Immature natural killer cell (primary cell): ENCODE data around the gene BRDT. TPM values are rescaled to one million over a fixed set of nuclear protein-coding genes. Genes with fewer than 3 reads are reported as not detected.
A peak's percentile ranks its signal among the peaks of the same experiment; 100 is the strongest.

Experiments used
- DNase-seq, 3 donors: peaks; one replicate each; pipeline ENCODE4 v3.0.0; 2022; ENCODE audit warnings: mixed read lengths in 1 of 3
- H3K27ac Mint-ChIP-seq, 6 donors: one replicate each; pipeline ENCODE4 v1.8.0; 2020; ENCODE audit warnings: mixed read lengths in 6 of 6, mild to moderate bottlenecking in 5 of 6, inconsistent platforms in 4 of 6, moderate library complexity in 3 of 6
- H3K27me3 Mint-ChIP-seq, 3 donors: one replicate each; pipeline ENCODE4 v1.8.0; 2020 to 2021; ENCODE audit warnings: low read depth in 3 of 3, mild to moderate bottlenecking in 3 of 3, mixed read lengths in 3 of 3, moderate library complexity in 3 of 3, inconsistent platforms in 1 of 3
- H3K36me3 Mint-ChIP-seq, 3 donors: one replicate each; pipeline ENCODE4 v1.8.0; 2020; ENCODE audit warnings: mixed read lengths in 3 of 3, inconsistent platforms in 2 of 3, mild to moderate bottlenecking in 2 of 3
- H3K4me1 Mint-ChIP-seq, 2 donors: one replicate each; pipeline ENCODE4 v1.8.0; 2020; ENCODE audit warnings: inconsistent platforms in 2 of 2, mild to moderate bottlenecking in 2 of 2, mixed read lengths in 2 of 2, moderate library complexity in 1 of 2
- H3K4me3 Mint-ChIP-seq, 5 donors: one replicate each; pipeline ENCODE4 v1.8.0; 2020; ENCODE audit warnings: mild to moderate bottlenecking in 5 of 5, mixed read lengths in 5 of 5, inconsistent platforms in 3 of 5, moderate library complexity in 3 of 5
- H3K9me3 Mint-ChIP-seq, 6 donors: one replicate each; pipeline ENCODE4 v1.8.0; 2020; ENCODE audit warnings: mild to moderate bottlenecking in 6 of 6, mixed read lengths in 6 of 6, inconsistent platforms in 4 of 6, moderate library complexity in 3 of 6
- polyA plus RNA-seq, 3 donors: library from polyadenylated mRNA; unstranded; fragments of 300-500 nt; fragmentation: Illumina TruSeq; gene quantifications; one replicate each; pipeline ENCODE4 v1.2.3, GENCODE V29; 2021

The BRDT gene
- not detected for polyA plus RNA-seq

GRCh38 chr1:91949356-91949699 is at the start of gene BRDT:
Gene BRDT (plus strand): TSS chr1:91949401. CDS start chr1:91962755, 13,354 bp downstream.
- Mint-ChIP-seq H3K27ac (peak within 1 kb of the TSS; percentile 83 to 94 (median 88)), H3K9me3 (no peaks in the 10 kb centered on the region), H3K36me3 (peaks cover 0 to 4% (median 0%) of the 10 kb centered on the region in 3 donors), H3K4me1 (peaks cover 22 to 29% of the 10 kb centered on the region in 2 donors), H3K27me3 (peaks cover 7 to 8% (median 8%) of the 10 kb centered on the region in 3 donors), H3K4me3 (peak within 1 kb of the TSS; percentile 70 to 80 (median 77))
- DNase-seq, result no peak

- Mint-ChIP-seq H3K4me1 (peaks cover 9% of the 10 kb centered on the region in 2 donors), H3K36me3 (peaks cover 0 to 12% (median 0%) of the 10 kb centered on the region in 3 donors), H3K27me3 (peaks cover 0 to 3% (median 0%) of the 10 kb centered on the region in 3 donors), H3K27ac (no peak overlapping the region), H3K4me3 (no peak overlapping the region), H3K9me3 (no peaks in the 10 kb centered on the region)
- no peak for DNase-seq
These were observed 48.6 kb upstream of the BRDT start for GRCh38 chr1:91900562-91900961.

DNA sequence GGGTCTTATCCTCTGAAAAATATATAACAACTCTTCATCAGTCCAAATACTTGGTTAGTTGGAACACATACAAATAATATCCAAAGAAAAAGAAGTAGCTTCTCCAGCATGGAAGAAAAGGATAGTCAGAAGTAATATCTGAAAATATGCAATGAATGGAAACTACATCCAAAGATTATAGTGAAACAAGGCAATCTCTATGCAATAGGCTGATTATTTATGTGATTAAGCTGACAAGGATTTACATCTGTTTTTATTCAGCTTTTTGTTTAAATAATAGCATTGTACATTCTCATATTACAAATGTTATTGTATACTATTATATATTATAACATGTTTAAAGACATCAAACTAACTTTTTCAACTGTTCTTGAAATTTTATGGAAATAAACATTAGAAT is 48.0 kb upstream of the BRDT start:
- H3K36me3 Mint-ChIP-seq, result peaks cover 0 to 7% (median 0%) of the 10 kb centered on the region in 3 donors
- DNase-seq, result no peak
- H3K4me3 Mint-ChIP-seq, result no peak overlapping the region
- peaks cover 0 to 3% (median 0%) of the 10 kb centered on the region in 3 donors for H3K27me3 Mint-ChIP-seq
- no peaks in the 10 kb centered on the region for H3K9me3 Mint-ChIP-seq
- H3K27ac Mint-ChIP-seq, result no peak overlapping the region
- H3K4me1 Mint-ChIP-seq, result peaks cover 2% of the 10 kb centered on the region in 2 donors

DNA sequence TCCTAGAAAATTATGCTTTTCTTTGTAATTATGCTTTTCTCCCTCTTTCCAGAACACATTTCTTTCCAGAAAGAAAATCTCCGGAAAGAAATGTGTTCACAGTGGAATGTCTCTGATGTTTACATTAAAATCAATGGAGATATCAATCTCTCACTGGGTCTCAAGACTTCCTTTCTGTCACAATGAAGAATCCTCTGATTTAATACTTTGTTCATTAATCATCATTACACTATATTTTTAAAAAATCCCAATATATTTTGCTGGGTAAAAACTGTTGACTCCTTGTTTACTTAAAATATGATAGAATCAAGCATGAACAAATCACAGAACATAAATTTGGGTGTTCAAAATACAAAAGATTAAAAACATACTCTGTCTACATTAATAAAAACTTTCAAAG is 36.9 kb upstream of the BRDT start:
- no peaks in the 10 kb centered on the region for H3K4me1 Mint-ChIP-seq
- no peak for DNase-seq
- H3K36me3 Mint-ChIP-seq, result no peaks in the 10 kb centered on the region
- peaks cover 0 to 2% (median 0%) of the 10 kb centered on the region in 3 donors for H3K27me3 Mint-ChIP-seq
- H3K27ac Mint-ChIP-seq, result no peak overlapping the region
- peaks cover 0 to 2% (median 0%) of the 10 kb centered on the region in 6 donors for H3K9me3 Mint-ChIP-seq
- no peak overlapping the region for H3K4me3 Mint-ChIP-seq

DNA sequence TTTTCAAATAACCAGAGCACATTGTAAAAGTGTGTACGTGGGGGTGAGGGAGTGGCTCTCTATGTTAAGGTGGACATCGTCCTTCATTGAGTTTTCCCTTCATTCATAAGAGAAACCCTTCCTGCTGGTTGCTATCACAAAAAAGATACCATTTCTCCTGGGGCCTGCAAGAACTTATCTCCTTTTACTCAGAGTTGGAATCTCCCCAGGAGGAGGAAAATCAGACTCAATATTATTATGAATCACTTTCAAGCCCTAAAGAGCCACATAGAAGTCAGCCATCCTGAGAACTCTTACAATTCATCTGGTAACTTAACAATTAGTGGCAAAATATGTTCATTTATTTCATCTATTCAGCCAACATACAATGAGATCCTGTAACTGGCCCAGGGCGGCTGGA is 36.2 kb upstream of the BRDT start:
- Mint-ChIP-seq H3K4me1 (no peaks in the 10 kb centered on the region), H3K27me3 (peaks cover 0 to 2% (median 0%) of the 10 kb centered on the region in 3 donors), H3K36me3 (no peaks in the 10 kb centered on the region), H3K9me3 (peaks cover 0 to 2% (median 0%) of the 10 kb centered on the region in 6 donors), H3K4me3 (no peak overlapping the region), H3K27ac (no peak overlapping the region)
- DNase-seq, result no peak

DNA sequence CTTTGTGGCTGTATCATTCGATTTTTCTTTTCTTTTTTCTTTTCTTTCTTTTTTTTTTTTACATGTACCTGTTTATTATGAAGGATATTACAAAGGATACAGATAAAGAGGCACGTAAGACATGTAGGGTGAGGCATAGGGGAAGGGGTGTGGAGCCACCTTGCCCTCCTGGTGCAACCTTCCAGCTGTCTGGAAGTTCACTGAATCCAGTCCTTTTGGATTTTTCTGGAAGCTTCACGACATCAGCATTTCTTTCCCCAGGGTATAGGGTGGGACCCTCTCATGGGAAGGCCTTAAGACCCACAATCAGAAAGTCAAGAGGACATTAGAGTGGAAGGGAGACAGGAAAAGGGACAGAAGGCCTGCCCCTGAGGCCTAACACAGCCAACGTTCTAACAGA is 33.2 kb upstream of the BRDT start:
- H3K9me3 Mint-ChIP-seq, result peaks cover 0 to under 1% (median 0%) of the 10 kb centered on the region in 6 donors
- no peak for DNase-seq
- no peaks in the 10 kb centered on the region for H3K4me1 Mint-ChIP-seq
- no peak overlapping the region for H3K4me3 Mint-ChIP-seq
- peaks cover 0 to 2% (median 2%) of the 10 kb centered on the region in 3 donors for H3K27me3 Mint-ChIP-seq
- H3K36me3 Mint-ChIP-seq, result no peaks in the 10 kb centered on the region
- H3K27ac Mint-ChIP-seq, result no peak overlapping the region

- Mint-ChIP-seq H3K4me1 (no peaks in the 10 kb centered on the region), H3K36me3 (no peaks in the 10 kb centered on the region), H3K27me3 (peaks cover 0 to 2% (median 2%) of the 10 kb centered on the region in 3 donors), H3K9me3 (no peaks in the 10 kb centered on the region), H3K27ac (no peak overlapping the region), H3K4me3 (no peak overlapping the region)
- DNase-seq, result no peak
These were observed 32.3 kb upstream of the BRDT start for GRCh38 chr1:91916811-91917460.

DNA sequence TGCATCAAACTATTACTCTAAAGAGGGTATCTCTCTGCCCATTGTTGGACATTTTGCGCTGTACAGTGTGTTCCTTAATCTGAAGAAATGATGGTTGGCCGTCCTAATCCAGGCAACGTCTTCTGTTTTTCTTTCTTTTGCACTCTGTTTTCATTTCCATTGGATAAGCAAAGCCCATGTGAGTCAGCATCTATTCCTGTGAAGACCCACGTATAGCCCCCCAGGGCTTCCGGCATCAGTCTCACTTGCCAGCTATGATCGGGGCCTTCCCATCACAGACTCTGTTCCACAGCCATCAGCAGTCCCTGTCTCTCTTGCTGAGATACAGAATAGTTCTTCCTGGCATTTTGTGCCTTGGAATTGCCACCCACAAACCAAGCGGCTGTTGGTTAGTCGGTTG is 29.2 kb upstream of the BRDT start:
- no peak overlapping the region for H3K4me3 Mint-ChIP-seq
- H3K27ac Mint-ChIP-seq, result peak overlapping the region in 1 of 6 donors; percentile 22
- DNase-seq, result no peak
- peaks cover 14 to 19% of the 10 kb centered on the region in 2 donors for H3K4me1 Mint-ChIP-seq
- H3K27me3 Mint-ChIP-seq, result peaks cover 0 to 5% (median 2%) of the 10 kb centered on the region in 3 donors
- no peaks in the 10 kb centered on the region for H3K9me3 Mint-ChIP-seq
- H3K36me3 Mint-ChIP-seq, result no peaks in the 10 kb centered on the region

DNA sequence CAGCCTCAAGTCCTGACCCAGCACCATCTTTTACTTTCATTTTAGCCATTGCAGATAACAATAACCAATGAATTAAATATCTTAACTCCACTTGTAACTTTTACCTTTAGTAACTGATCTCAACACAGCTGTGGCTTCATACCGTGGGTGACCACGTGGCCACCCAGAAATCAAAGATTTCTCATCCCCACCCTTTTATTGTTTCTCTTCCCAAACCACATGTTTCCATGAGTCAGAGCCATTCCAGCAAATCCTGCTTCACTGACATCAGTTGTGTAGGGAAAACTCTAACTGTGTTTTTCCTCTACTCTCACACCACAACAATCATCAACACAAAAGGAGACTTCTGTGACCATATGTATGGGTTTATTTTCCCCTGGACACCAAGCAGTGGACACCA is 25.1 kb upstream of the BRDT start:
- Mint-ChIP-seq H3K4me3 (peak overlapping the region; percentile 4 to 59 (median 51)), H3K27ac (peak overlapping the region; percentile 15 to 69 (median 52))

GRCh38 chr1:91925644-91926435 is 23.4 kb upstream of the BRDT start:
- no peaks in the 10 kb centered on the region for H3K36me3 Mint-ChIP-seq
- DNase-seq, result no peak
- H3K9me3 Mint-ChIP-seq, result no peaks in the 10 kb centered on the region
- H3K27ac Mint-ChIP-seq, result peak overlapping the region in 1 of 6 donors; percentile 19
- H3K4me1 Mint-ChIP-seq, result peaks cover 15 to 26% of the 10 kb centered on the region in 2 donors
- no peak overlapping the region for H3K4me3 Mint-ChIP-seq
- H3K27me3 Mint-ChIP-seq, result peaks cover 0 to 3% (median 0%) of the 10 kb centered on the region in 3 donors

More for the DNA sequence above, 25.1 kb upstream of the BRDT start:
- peaks cover 15 to 26% of the 10 kb centered on the region in 2 donors for H3K4me1 Mint-ChIP-seq
- H3K27me3 Mint-ChIP-seq, result peaks cover 0 to 5% (median 0%) of the 10 kb centered on the region in 3 donors
- no peaks in the 10 kb centered on the region for H3K36me3 Mint-ChIP-seq
- H3K9me3 Mint-ChIP-seq, result no peaks in the 10 kb centered on the region
- DNase-seq, result no peak

DNA sequence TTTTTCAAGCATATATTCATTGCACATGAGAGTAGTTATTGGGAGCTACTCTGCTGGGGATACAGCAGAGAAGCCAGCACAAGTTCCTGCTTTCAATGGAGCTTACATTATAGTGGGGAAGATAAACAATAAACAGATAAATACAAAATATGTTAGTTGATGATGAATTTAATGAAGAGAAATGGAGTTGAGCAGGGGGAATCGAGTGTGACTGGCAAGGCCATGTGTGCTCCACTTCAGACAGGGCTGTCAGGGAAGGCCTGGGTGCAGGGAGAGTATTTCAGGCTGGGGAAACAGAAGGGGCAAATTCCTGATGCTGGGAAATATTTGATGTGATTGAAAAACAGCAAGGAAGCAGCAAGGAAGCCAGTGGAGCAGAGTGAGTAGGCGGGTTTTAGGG is 21.2 kb upstream of the BRDT start:
- Mint-ChIP-seq H3K27me3 (peaks cover 0 to 2% (median 2%) of the 10 kb centered on the region in 3 donors), H3K27ac (peak overlapping the region in 1 of 6 donors; percentile 43), H3K9me3 (no peaks in the 10 kb centered on the region), H3K36me3 (no peaks in the 10 kb centered on the region), H3K4me3 (no peak overlapping the region), H3K4me1 (peaks cover 14 to 25% of the 10 kb centered on the region in 2 donors)
- no peak for DNase-seq

- Mint-ChIP-seq H3K4me3 (no peak overlapping the region), H3K9me3 (no peaks in the 10 kb centered on the region), H3K27ac (peak overlapping the region in 1 of 6 donors; percentile 51), H3K4me1 (peaks cover 6 to 14% of the 10 kb centered on the region in 2 donors), H3K27me3 (peaks cover 0 to 2% (median 0%) of the 10 kb centered on the region in 3 donors), H3K36me3 (no peaks in the 10 kb centered on the region)
- no peak for DNase-seq
These were observed 20.0 kb upstream of the BRDT start for GRCh38 chr1:91929250-91929649.

- no peaks in the 10 kb centered on the region for H3K9me3 Mint-ChIP-seq
- no peaks in the 10 kb centered on the region for H3K4me1 Mint-ChIP-seq
- H3K4me3 Mint-ChIP-seq, result no peak overlapping the region
- no peaks in the 10 kb centered on the region for H3K36me3 Mint-ChIP-seq
- DNase-seq, result no peak
- H3K27me3 Mint-ChIP-seq, result no peaks in the 10 kb centered on the region
- no peak overlapping the region for H3K27ac Mint-ChIP-seq
These were observed 11.6 kb upstream of the BRDT start for GRCh38 chr1:91937613-91938012.

DNA sequence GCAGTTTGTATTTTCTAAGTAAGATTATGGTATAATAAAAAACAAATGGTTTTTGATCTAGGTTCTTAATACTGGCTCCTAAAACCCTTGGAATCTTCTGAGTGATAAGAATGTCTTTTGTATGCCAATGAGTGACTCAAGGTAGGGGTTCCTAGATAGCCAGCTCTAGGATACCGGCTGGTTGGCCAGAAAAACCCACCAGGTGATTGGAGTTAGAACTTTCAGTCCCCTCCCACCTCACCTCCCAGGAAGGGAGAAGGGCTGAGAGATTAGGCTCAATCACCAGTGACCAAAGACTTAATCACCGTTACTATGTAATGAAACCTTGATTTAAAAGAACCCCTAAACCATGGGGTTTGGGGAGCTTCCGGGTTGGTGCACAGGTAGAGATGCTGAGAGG is 8.7 kb upstream of the BRDT start:
- no peaks in the 10 kb centered on the region for H3K4me1 Mint-ChIP-seq
- no peaks in the 10 kb centered on the region for H3K36me3 Mint-ChIP-seq
- no peak overlapping the region for H3K27ac Mint-ChIP-seq
- no peaks in the 10 kb centered on the region for H3K27me3 Mint-ChIP-seq
- H3K4me3 Mint-ChIP-seq, result no peak overlapping the region
- H3K9me3 Mint-ChIP-seq, result no peaks in the 10 kb centered on the region
- no peak for DNase-seq
